IMR-90 (cell line): ENCODE data around the gene ABHD12.
A peak's percentile ranks its signal among the peaks of the same experiment; 100 is the strongest.

Experiments
- BHLHE40 ChIP-seq: fragments of 150-350 bp; IDR thresholded peaks from 2 replicates; pipeline ENCODE4 v1.6.1; 2016; ENCODE audit warnings: mild to moderate bottlenecking, low read depth, low read length
- CEBPB ChIP-seq: IDR thresholded peaks from 2 replicates; pipeline ENCODE4 v1.6.1; 2012; ENCODE audit warnings: low read depth, low read length, improper control_type of control experiment
- CHD1 ChIP-seq: IDR thresholded peaks from 2 replicates; pipeline ENCODE4 v1.6.1; 2012; ENCODE audit warnings: low read depth, low read length, improper control_type of control experiment
- POLR2A ChIP-seq: IDR thresholded peaks from 2 replicates; pipeline ENCODE4 v1.6.1; 2012; ENCODE audit warnings: mild to moderate bottlenecking, low read depth, low read length
- RFX5 ChIP-seq: IDR thresholded peaks from 2 replicates; pipeline ENCODE4 v1.8.0; 2012; ENCODE audit warnings: low read depth, mild to moderate bottlenecking, low read length, moderate library complexity
- SMC3 ChIP-seq: fragments of 150-350 bp; IDR thresholded peaks from 2 replicates; pipeline ENCODE4 v1.6.1; 2016; ENCODE audit warnings: low read depth, mild to moderate bottlenecking, antibody characterized with exemption, low read length, moderate library complexity
- TF ChIP-seq, protein P1 (sequence below): conservative IDR thresholded peaks from 2 replicates; pipeline ENCODE4 v1.5.1; 2012; ENCODE audit warnings: mild to moderate bottlenecking, low read depth, low read length, improper control_type of control experiment

DNA sequence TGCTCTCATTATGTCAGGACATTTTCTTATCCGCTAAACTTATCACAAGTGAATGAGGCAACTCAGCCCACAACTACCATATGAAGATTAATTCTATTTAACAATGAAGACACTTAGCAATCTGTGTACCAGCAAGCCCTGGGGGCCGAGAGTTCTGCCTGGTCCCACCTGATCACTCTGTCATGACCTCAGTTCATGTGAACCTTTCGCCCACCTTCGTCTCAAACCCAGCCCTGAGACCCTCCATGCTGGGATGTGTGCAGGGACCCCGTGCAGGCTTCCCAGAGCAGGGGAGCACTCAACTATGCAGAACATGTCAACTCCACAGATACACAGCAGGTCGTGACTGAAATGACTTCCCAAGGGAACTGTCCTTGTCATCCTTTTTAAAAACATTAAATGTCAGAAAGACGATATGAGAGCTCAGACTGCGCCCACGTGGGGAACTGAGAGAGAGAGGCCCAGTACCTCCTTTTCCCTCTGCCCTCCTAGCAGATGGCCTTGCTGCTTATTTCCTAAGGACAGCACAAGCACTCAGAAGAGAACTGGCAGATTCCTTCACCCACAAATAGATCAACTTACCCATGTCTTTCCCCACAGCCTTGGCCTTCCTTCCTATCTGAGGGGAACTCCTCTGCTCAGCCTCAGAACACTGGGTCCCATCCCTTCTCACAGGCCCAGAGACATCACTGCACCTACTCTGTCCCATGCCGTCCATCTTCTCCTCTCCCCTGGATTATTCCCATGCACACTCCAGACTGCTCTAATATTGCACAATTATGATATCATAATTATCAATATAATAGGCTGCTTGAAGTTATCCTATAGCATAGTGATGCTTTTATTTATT, 11.5 kb downstream of the ABHD12 start:
- TF ChIP-seq, protein P1, sequence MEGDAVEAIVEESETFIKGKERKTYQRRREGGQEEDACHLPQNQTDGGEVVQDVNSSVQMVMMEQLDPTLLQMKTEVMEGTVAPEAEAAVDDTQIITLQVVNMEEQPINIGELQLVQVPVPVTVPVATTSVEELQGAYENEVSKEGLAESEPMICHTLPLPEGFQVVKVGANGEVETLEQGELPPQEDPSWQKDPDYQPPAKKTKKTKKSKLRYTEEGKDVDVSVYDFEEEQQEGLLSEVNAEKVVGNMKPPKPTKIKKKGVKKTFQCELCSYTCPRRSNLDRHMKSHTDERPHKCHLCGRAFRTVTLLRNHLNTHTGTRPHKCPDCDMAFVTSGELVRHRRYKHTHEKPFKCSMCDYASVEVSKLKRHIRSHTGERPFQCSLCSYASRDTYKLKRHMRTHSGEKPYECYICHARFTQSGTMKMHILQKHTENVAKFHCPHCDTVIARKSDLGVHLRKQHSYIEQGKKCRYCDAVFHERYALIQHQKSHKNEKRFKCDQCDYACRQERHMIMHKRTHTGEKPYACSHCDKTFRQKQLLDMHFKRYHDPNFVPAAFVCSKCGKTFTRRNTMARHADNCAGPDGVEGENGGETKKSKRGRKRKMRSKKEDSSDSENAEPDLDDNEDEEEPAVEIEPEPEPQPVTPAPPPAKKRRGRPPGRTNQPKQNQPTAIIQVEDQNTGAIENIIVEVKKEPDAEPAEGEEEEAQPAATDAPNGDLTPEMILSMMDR = no peak
- TF ChIP-seq CHD1 (no peak), POLR2A (no peak), CEBPB (peak; percentile 27; the same call in 1 of the 2 replicates), SMC3 (no peak), RFX5 (no peak), BHLHE40 (no peak)
